GM10847 (cell line): ENCODE measurements around the gene MEI1.

ENCODE experiments used
- POLR2A ChIP-seq: IDR thresholded peaks from 2 replicates; pipeline ENCODE4 v1.6.1; 2011; ENCODE audit not compliant: insufficient read length; ENCODE audit errors: extremely low read depth

Gene MEI1

DNA sequence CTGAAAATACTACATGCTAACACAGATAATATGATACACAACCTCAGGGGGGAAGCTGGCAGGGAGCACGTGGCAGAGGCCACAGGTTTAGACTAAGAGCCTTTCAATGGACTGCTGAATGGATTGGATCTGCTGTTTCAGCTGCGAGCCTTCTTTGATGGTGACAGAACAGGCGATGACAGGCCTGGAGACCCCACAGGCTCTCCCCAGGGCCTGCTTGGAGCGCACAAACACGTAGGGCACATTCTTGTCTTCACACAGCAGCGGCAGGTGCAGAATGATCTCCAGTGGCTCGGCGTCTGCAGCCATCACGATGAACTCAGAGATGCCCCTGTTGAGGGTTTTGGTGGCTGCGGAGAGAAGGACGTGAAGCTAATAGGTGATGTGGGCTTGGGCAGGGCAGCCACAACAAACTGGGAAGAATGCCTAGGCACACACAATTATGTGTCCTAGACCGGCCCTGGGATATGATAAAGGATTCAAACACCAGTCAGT is 24.4 kb upstream of the MEI1 start:
- no peak for TF ChIP-seq POLR2A

DNA sequence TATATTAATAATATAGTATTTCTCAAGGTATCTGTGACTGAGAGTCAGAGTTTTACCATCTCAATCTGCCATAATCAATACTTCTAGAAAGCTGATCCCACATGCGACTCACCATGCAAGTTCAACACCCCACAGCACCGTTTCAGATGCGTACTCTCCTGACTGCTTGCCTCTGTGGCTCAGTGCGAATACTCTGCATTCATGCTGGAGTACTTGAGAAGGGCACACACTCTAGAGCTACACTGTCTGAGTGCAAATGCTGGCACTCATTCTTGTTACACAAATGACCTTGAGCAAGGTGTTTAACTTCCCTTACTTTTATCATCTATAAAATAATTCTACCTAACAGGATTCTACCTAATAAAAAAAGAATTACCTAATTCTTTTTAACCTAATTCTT is 23.2 kb upstream of the MEI1 start:
- no peak for TF ChIP-seq POLR2A

DNA sequence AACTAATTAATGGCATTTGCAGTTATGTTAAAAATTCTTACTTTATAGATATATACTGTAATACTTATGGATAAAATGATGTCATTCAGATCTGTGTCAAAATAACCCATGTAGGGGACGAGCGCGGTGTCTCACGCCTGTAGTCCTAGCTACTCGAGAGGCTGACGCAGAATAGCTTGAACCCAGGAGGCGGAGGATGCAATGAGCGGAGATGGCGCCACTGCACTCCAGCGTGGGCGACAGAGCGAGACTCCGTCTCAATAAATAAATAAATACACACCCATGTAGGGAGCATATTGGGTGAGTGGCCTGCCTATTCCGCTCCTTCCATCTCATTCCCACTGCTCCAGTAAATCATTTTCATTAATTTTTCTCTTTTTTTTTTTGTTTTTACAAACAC is 17.7 kb upstream of the MEI1 start:
- no peak for TF ChIP-seq POLR2A

DNA sequence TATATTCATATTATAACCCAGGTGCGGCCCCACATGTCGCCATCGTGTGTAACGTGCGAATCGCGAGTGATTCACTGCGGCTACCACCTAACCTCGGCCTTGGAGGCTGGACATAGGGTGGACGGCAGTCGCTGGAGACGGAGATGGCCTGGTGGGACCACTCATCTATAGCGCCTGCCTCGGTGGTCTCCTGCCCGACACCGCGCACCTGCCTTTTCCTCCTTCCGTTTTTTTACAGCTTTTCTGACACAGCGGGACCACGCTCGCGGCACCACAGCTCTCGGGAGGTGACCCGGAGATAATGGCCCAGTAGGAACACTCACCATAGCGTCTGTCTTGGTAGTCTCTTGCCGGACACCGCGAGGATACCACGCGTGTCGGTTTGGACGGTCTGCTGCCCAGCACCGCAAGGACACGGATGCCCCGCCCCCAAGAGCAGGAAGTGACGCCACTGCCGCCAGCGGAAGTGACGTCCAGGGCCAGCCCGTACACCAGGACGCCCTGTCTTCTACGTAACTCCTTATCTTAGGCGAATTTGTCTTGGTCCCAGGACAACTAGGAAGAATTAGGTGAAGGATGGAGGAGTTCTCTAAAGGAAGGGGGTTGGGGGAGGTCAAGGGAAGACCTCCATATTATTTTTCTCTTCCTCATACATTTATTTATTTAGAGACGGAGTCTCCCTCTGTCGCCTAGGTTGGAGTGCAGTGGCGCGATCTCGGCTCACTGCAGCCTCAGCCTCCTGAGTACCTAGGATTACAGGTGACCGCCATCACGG is 17.1 kb upstream of the MEI1 start:
- peak; percentile 47 for TF ChIP-seq POLR2A

DNA sequence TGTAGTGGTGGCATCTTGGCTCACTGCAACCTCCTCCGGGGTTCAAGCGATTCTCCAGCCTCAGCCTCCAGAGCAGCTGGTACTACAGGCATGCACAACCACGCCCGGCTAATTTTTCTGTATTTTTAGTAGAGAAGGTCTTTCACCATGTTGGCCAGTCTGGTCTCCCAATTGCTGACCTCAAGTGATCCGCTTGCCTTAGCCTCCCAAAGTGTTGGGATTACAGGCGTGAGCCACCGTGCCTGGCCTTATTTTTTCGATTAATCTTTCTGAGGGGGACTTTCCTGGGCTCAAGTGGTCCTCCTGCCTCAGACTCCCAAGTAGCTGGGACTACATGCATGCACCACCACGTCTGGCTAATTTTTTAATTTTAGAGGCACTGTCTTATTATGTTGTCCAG is 16.3 kb upstream of the MEI1 start:
- TF ChIP-seq POLR2A: no peak

DNA sequence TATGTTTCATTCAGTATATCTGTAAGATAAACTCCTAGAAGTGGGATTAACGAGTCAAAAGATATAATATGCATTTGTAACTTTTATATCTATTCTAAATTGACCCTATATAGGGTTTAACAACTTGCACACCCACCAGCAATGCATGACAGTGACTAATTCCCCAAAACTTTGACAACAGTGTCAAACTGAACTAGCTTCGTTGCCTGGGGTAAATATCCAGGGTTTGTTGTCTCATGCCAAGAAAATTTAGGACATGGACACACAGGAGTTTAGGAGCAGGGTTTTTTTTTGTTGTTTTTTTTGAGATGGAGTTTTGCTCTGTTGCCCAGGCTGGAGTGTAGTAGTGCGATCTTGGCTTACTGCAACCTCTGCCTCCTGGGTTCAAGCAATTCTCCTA is 15.7 kb upstream of the MEI1 start:
- no peak for TF ChIP-seq POLR2A

DNA sequence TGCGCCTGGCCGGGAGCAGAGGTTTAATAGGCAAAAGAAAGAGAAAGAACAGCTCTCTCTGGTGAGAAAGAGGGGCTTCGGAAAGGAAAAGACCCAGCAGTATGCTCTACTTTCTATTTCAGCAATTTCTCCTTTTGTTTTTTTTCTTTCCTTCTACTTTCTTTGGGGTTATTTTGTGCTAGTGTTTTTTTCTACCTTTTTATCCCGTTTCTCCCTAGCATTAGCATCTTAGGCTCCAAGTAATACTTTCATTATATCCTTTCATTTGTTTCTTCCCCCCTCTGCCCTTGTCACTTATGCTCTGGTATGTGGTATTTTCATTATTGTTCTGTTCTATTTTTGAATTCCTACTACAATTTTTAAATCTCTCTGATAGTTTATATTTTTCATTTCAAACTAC is 15.1 kb upstream of the MEI1 start:
- TF ChIP-seq POLR2A: no peak

DNA sequence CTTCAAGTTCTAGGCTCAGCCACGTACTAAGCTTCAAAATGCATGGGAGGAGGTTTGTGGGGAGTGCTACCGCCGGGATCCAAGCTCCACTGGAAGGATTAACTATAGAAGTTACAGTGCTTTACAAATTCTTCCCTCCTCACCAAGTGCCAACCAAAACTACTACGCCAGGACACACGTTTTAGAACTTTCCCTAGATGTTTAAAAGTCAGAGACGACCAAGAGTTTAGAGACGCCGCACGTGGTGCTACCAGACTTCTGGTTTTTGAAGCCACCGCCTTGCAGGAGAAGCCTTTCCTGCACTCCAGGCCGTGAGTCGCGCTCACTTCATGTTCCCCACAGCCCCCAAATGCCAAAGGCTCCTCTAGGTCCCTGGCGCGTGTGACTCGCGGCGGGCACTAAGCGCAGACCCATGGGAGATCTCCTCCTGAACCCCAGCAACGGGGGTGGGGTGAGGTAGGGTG is 11.4 kb upstream of the MEI1 start:
- TF ChIP-seq POLR2A: no peak

DNA sequence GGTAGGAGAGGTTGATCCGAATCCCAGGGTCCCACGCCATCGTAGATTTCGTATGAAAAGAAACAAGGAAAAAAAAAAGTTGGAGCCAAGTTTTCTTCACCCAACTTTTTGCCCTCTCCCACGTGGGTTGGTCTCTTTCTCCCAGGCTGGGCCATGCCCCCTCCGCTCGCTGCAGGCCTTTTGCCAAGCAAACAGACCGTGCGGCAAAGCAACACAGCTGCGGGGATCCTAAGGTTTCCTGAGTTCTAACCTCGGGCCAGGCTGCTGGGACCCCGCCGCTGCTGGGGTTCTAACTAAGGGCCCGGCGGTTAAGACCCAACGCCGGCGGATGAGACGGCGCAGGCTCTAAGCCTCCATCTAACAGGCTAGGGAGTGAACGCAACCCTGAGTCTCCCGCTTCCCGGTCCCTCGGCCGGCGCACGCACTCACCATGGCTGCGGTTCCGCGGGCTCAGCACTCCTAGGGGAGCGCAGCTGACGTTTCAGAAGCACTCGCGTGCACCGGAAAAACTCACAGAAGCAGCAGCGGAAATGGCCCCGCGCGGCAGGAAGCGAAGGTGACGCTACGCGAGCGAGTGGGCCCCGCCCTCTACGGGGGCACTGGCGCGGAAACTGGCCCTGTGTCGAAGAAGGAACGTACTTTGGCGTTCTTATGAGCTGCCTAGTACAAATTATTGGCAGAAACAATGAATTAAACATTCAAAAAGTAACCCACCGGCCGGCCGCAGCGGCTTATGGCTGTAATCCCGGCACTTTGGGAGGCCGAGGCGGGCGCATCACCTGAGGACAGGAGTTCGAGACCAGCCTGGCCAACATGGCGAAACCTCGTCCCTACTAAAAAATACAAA is 10.7 kb upstream of the MEI1 start, which contains the start of gene SNU13:
Gene SNU13, minus strand, starts transcription at position 503 of the 847 bp plus-strand sequence. Its CDS starts 71 bp downstream, at position 432.
- TF ChIP-seq POLR2A: peak; percentile 90

DNA sequence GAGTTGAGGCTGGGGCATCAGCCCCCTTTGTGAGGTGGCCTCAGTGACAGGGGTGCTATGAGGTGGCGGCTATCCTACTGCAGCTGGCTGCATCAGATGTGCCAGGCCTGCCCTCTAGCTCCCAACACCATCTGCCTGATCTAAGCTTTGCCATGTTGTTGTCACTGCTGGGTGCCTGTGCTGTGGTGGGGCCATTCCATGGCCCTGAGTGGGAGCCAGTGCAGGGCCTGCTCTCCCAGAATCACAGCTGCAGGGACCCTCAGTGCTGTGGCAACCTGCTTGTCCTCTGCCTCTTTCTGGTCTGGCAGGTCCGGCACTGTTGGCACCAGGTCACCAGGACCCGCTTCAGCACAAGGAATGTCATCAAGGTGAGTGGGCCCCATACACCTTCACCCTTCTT is 8.8 kb upstream of the MEI1 start:
- no peak for TF ChIP-seq POLR2A

DNA sequence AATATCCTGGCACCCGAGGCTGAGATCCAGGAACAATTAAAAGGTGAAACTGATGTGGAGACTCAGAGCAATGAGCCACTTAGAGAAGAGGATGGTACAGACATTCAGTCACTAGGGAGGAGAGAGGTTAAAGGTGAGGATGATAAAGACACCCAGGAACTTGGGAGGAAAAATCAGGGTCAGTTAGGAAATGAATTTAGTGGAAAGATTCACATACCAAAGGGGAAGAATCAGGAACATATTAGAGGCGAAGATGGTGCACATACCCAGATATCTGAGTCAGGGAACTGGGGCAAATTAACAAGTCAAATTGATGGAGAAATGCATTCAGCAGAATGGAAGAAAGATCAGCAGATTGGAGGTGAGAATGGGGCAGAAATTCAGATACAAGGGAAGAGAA is 4.1 kb upstream of the MEI1 start:
- no peak for TF ChIP-seq POLR2A

DNA sequence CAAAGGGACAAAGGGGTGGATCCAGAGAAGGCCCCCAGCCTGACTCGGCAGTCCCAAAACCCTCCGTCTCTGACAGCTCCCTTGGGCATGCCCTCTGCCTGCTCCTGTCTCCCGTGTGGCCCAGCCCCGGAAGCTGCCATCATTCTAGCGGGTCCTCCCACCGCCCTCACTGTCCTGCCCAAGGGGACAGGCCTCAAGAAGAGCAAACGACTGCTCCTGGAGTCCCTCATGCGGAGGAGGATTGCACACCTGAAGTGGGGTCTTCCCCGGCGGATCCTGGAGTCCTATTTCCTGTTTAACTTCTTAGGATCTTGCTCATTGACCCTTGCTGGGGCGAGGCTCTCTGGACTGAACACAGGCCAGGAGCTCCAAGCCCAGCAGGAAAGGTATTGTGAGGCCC is 2.6 kb upstream of the MEI1 start:
- TF ChIP-seq POLR2A: no peak

DNA sequence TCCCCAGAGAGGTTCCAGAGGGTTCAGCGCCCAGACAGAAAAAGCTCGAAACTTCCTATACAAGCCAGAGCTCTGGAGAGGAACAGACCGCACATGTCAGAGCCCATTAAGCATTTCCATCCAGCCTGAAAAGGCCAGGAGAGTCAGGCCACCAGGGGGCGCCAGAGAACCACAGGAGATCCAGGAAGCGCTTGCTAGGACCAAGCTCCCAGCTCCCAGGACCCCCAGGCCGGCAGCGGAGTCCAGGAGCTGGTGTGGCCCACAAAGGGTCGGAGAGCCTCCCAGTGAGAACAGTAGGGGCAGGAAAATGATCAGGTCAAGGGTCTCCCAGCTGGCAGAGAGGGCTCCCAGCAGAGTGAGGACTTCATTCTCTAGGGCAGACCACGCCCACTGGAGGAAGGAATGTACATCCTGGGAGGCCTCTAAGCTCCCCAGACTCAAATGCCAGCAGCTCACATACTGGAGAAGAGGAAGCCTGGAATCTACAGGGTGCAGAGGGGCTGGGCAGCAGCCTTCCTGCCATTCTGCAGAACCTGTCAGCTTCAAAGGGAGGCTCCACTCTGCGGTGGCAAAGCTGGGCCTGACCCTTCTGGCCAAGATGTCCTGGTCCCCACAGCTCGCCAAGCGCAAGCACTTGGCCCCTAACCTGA is 2.1 kb upstream of the MEI1 start:
- TF ChIP-seq POLR2A: no peak

DNA sequence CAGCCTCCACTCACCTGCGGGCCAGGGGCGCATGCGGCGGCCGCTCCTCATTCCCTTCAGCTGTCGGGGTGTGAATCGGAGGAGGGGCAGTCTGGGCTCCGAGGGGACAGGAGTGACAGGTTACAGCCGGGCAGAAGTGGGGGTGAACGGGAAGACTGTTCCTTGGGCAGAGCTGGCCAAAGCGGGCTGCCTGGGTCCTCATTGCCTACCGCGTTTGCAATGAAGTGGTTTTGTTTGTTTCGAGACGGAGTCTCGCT is 733 bp downstream of the MEI1 start:
- no peak for TF ChIP-seq POLR2A

DNA sequence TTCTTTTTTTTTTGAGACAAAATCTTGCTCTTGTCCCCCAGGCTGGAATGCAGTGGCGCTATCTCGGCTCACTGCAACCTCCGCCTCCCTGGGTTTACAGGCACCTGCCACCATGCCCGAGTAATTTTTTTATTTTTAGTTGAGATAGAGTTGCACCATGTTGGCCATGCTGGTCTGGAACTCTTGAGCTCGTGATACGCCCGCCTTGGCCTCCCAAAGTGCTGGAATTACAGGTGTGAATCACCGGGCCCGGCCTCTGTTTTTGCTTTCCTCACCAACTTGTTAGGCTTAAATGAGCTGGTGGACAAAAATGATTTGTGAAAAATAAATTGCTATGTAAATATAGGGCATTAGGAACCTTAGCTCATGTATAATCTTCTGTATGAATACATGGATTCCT is 3.5 kb downstream of the MEI1 start:
- TF ChIP-seq POLR2A: no peak

DNA sequence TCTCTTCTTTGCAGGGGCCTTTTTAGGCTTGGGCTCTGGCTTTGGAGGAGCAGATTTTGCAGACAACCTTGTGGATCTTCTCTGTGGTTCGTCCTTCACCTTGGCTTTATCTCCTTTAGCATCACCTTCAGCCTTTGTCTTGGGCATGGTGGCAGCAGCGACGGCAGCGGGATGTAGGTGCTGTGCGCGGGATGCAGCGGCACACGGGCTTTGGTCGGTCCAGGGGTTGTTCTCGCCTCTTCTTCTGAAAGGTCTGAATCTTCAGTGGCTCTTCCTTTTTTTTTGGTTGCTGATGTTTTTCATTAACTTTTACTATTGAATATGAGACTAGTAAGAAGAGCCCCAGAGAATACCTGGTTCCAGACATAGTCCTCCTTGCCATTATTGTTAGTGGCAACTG is 10.0 kb downstream of the MEI1 start:
- no peak for TF ChIP-seq POLR2A

DNA sequence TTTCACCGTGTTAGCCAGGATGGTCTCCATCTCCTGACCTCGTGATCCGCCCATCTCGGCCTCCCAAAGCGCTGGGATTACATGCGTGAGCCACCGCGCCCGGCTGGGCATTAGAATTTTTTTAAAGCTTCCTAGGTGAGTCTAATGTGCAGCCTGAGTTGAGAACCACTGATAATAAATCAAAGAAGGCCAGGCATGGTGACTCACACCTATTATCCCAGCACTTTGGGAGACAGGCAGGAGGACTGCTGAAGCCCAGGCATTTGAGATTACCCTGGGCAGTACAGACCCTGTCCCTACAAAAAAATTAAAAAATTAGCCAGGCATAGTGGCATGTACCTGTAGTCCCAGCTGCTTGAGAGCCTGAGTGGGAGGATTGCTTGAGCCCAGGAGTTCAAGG is 13.7 kb downstream of the MEI1 start:
- TF ChIP-seq POLR2A: no peak

DNA sequence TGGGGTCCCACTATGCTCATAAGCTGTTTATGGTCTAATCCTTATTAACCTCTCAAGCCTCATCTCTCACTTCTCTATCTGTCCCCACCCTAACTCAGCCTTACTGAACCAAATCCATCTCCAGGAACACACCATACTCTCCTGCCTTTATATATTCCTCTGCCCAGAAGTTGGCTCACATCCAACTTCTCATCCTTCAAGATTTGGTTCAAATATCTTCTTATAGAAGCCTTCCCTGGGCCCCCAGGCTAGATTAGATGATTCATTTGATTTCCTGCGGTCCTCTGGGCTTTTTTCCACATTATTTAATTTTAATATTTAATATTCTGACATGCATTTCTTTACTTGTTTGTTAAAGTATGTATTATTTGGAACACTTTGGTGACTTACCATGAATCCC is 23.2 kb downstream of the MEI1 start:
- no peak for TF ChIP-seq POLR2A
